Activated CD4-positive, alpha-beta memory T cell treated with anti-CD3 and anti-CD28 coated beads for 36 hours (primary cell): ENCODE results near the gene PRKCQ. TPM values are rescaled to one million over a fixed set of nuclear protein-coding genes. Genes with fewer than 3 reads are reported as not detected.
A peak's percentile ranks its signal among the peaks of the same experiment; 100 is the strongest.
"Not testable (repeated sequence)": the region's sequence is repeated elsewhere in the genome, so short reads cannot be mapped to it uniquely, and the experiment has no call there.

ENCODE experiments used
- CTCF ChIA-PET: fragments of 350-600 bp; sonication (Branson Sonifier 250); formaldehyde crosslinking; loops from one replicate; lab custom pipeline; 2021; ENCODE audit warnings: antibody characterized with exemption, inconsistent platforms; lab: Charles Lee
- POLR2A ChIA-PET: fragments of 350-600 bp; sonication (Branson Sonifier 250); formaldehyde crosslinking; loops from one replicate; lab custom pipeline; 2021; ENCODE audit warnings: antibody characterized with exemption; lab: Charles Lee
- DNase-seq: peaks from one replicate; pipeline ENCODE4 v3.0.0-alpha.2; 2020
- H3K27ac Mint-ChIP-seq: one replicate; pipeline ENCODE4 v1.8.0; 2021; ENCODE audit warnings: mixed read lengths
- H3K27me3 Mint-ChIP-seq: one replicate; pipeline ENCODE4 v1.8.0; 2021; ENCODE audit warnings: mixed read lengths
- H3K36me3 Mint-ChIP-seq: one replicate; pipeline ENCODE4 v1.8.0; 2021; ENCODE audit warnings: mixed read lengths
- H3K4me1 Mint-ChIP-seq: one replicate; pipeline ENCODE4 v1.8.0; 2021; ENCODE audit warnings: low read depth, mixed read lengths
- H3K4me3 Mint-ChIP-seq: one replicate; pipeline ENCODE4 v1.8.0; 2021; ENCODE audit warnings: mild to moderate bottlenecking, mixed read lengths
- H3K9me3 Mint-ChIP-seq: one replicate; pipeline ENCODE4 v1.8.0; 2021; ENCODE audit warnings: mixed read lengths
- intact Hi-C: fragments of 100-400 bp; cut with micrococcal nuclease; formaldehyde crosslinking; loops from one replicate; pipeline ENCODE4 v1.15.1; 2023
- total RNA-seq, 2 experiments: library from RNA; stranded (reverse); gene quantifications; one replicate each; pipeline ENCODE4 v1.2.3, GENCODE V29; 2021

PRKCQ gene
- total RNA-seq, 2 experiments from 2014 or later, result 44.3 to 45.2 TPM

DNA sequence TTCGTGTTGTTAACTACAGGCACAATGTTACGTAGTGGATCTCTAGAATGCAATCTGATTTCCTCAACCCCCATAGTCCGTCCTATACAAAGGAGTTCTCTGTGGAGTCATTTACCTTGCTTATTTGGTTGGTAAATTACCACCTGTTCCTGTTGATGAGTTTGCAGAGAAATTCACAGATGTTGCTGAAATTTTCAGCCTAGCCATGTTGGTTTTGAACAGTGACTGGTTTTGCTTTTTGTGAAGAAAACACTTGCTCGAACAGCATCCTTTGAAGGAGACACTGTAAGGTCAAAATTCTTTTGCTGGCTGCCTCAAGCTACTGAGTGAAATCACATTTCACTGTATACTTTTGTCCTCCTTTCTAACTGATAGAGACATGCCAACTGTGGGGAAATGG, 15.4 kb upstream of the PRKCQ start:
- CTCF ChIA-PET, result interaction anchor here (0.8 to 1.1 kb wide), 2 partner anchors 15 to 72 kb away, joined by 4 read pairs; partner anchors contain the start of gene PRKCQ
- DNase-seq, result no peak
- Mint-ChIP-seq H3K4me1 (peaks cover 89% of the 10 kb centered on the region), H3K27ac (peak overlapping the region; percentile 67), H3K4me3 (peak overlapping the region; percentile 31), H3K9me3 (peaks cover 4% of the 10 kb centered on the region), H3K36me3 (peaks cover 23% of the 10 kb centered on the region), H3K27me3 (no peaks in the 10 kb centered on the region)
- intact Hi-C loops, result no loop called here
- POLR2A ChIA-PET, result no interaction called here

DNA sequence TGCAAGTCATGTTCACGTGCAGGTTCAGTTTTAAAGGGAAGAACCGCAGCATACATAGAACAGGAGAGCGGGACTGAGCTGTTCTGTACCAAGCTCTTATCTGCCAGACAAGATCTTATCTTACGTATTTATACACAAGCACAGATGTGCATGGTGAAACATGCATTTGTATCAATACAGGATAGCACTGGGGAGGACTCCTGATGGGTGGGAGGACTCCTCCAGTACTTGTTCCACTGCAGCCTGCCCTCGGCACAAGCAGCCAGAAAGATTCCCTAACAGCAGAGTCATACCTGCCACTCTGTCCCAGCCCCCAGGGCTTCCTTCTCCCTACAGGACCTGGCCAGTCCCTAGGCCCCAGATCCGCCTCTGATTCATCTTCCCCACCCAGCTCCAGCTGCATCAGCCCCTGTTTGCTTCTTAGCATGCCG, 13.2 kb upstream of the PRKCQ start:
- no peaks in the 10 kb centered on the region for H3K27me3 Mint-ChIP-seq
- intact Hi-C loops, result no loop called here
- H3K27ac Mint-ChIP-seq, result peak overlapping the region; percentile 72
- H3K4me1 Mint-ChIP-seq, result peaks cover 90% of the 10 kb centered on the region
- DNase-seq, result peak; percentile 44
- H3K9me3 Mint-ChIP-seq, result no peaks in the 10 kb centered on the region
- H3K4me3 Mint-ChIP-seq, result peak overlapping the region; percentile 14
- ChIA-PET CTCF (interaction anchor here (0.8 to 3.9 kb wide), 11 partner anchors 9 to 187 kb away, joined by 3 to 35 read pairs (median 6); partner anchors contain the start of gene PRKCQ), POLR2A (interaction anchor here (0.6 to 4.0 kb wide), 9 partner anchors 9 to 747 kb away, joined by 3 to 33 read pairs (median 4); partner anchors contain the start of gene PRKCQ)
- H3K36me3 Mint-ChIP-seq, result peaks cover 27% of the 10 kb centered on the region

DNA sequence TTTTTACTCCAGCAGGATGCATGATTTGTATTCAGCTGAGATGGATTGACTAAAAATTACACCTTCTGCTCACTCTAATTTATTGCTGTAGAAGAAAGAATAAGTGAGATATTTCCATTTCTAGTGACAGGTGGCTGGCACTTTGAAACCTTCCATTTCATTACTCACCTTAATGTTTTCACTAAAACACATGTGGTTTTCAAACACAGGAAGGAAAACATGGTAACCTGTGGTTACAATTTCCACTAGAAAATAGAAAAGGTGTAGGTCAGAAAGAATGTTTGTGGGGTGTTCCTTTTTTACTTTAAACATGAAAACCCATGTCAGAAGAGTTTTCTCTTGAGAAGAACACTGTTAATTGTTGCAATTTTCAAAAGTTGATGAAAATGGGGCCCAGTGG, 12.0 kb upstream of the PRKCQ start:
- H3K4me1 Mint-ChIP-seq, result peaks cover 88% of the 10 kb centered on the region
- CTCF ChIA-PET, result interaction anchor here (1.2 to 3.9 kb wide), 4 partner anchors 10 to 186 kb away, joined by 4 to 35 read pairs (median 8); partner anchors contain the start of gene PRKCQ
- peak overlapping the region; percentile 38 for H3K4me3 Mint-ChIP-seq
- DNase-seq, result no peak
- POLR2A ChIA-PET, result interaction anchor here (1.1 to 4.0 kb wide), 7 partner anchors 10 to 98 kb away, joined by 3 to 33 read pairs (median 5); partner anchors contain the start of gene PRKCQ
- no peaks in the 10 kb centered on the region for H3K27me3 Mint-ChIP-seq
- H3K27ac Mint-ChIP-seq, result peak overlapping the region; percentile 94
- peaks cover 35% of the 10 kb centered on the region for H3K36me3 Mint-ChIP-seq
- intact Hi-C loops, result loop anchor here (1.0 kb wide), 2 partner anchors 9 to 20 kb away; no protein-coding TSS in a partner anchor
- no peaks in the 10 kb centered on the region for H3K9me3 Mint-ChIP-seq

DNA sequence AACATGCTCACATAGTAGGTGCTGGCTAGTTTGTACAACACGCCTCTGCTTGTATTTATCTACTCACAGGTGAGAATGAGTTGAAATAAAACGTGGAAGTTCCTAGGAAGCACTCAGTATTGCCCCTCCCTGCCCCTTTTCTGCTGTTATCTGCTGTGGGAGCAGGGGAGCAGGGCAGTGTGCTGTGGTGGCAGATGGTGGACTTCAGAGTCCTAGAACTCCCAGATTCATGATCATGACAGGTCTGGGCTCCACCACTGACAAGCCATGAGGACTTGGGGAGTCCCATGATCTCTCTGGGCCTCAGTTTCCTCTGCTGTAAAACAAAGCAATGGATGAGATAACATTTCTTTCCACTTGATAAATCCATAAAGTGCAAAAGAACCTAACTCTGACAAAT, 11.6 kb upstream of the PRKCQ start:
- CTCF ChIA-PET, result interaction anchor here (1.2 to 3.9 kb wide), 5 partner anchors 10 to 185 kb away, joined by 3 to 35 read pairs (median 6); partner anchors contain the start of gene PRKCQ

DNA sequence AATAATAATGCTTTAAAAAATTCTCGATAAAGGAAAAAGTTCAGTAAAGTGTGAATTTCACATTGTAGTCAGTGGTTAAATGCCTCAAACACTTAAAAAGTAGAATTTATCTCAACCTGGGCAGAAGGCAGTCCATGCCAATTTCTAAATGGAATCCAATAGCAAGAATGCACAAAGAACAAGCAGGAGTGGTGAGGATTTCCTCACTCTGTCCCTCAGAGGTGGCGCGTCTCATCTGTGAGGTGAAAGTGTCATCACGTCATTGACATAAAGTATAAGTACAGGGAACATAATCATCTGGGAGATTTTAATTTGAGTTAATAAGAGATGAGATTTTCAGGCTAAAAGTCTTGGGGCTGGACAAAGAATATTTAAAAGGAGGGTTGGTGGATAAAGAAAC, 10.0 kb upstream of the PRKCQ start:
- Mint-ChIP-seq H3K36me3 (peaks cover 48% of the 10 kb centered on the region), H3K27me3 (no peaks in the 10 kb centered on the region), H3K4me3 (no peak overlapping the region), H3K9me3 (no peaks in the 10 kb centered on the region), H3K4me1 (peaks cover 88% of the 10 kb centered on the region), H3K27ac (peak overlapping the region; percentile 94)
- POLR2A ChIA-PET, result interaction anchor here (2.1 kb wide), 1 partner anchor 12 kb away, joined by 5 read pairs; no protein-coding TSS in a partner anchor
- DNase-seq, result no peak
- CTCF ChIA-PET, result interaction anchor here (1.3 to 3.9 kb wide), 2 partner anchors 8 to 78 kb away, joined by 3 to 35 read pairs; partner anchors contain the start of gene PRKCQ
- intact Hi-C loops, result no loop called here

More for the DNA sequence above, 11.6 kb upstream of the PRKCQ start:
- DNase-seq, result no peak
- POLR2A ChIA-PET, result interaction anchor here (1.4 to 4.0 kb wide), 5 partner anchors 10 to 52 kb away, joined by 3 to 33 read pairs (median 5); partner anchors contain the start of gene PRKCQ
- Mint-ChIP-seq H3K36me3 (peaks cover 36% of the 10 kb centered on the region), H3K9me3 (no peaks in the 10 kb centered on the region), H3K4me1 (peaks cover 86% of the 10 kb centered on the region), H3K4me3 (peak overlapping the region; percentile 38), H3K27ac (peak overlapping the region; percentile 94), H3K27me3 (no peaks in the 10 kb centered on the region)
- intact Hi-C loops, result loop anchor here (1.0 kb wide), 2 partner anchors 8 to 21 kb away; no protein-coding TSS in a partner anchor

DNA sequence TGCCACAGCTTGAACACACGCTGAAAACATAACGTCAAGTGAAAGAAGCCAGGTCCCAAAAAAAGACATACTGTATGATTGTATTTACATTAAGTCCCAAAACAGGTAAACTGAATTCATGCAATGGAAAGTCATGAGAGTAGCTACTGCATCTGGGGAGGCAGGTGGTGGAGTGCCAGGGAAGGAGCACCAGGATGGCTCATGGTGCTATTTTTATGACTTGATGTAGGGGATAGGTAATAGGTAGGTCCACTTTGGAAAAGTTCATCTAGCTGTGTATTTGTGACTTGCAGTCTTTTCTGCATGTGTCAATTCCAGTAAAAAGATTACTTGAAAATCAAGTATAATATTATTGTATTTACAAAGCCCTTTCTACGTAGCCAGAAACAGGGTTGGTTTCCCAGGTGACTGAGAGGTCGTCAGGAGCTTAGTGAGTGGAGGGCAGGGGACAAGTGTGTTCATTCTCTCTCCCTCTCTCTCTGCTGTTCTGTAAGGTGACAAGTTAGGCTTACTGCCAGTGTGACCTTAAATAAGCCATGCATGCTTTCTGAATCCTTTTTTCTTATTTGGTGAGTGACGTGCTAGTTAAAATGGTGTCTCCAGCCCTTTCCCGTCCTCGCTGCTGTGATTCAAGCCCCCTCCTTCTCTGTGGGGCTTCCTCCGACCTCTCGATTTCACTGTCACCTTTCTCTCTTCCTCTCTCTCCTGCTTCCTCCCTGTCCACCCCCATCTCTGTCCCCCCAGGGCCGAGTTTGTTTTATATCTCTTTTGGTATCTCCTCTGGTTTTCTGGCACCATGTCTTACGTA, 9.4 kb upstream of the PRKCQ start:
- Mint-ChIP-seq H3K4me1 (peaks cover 91% of the 10 kb centered on the region), H3K27me3 (no peaks in the 10 kb centered on the region), H3K36me3 (peaks cover 51% of the 10 kb centered on the region), H3K4me3 (no peak overlapping the region), H3K9me3 (no peaks in the 10 kb centered on the region), H3K27ac (peak overlapping the region; percentile 81)
- CTCF ChIA-PET, result interaction anchor here (0.9 to 1.9 kb wide), 7 partner anchors 9 to 78 kb away, joined by 3 to 6 read pairs (median 4); partner anchors contain the start of gene PRKCQ
- DNase-seq, result no peak
- intact Hi-C loops, result no loop called here
- POLR2A ChIA-PET, result interaction anchor here (0.8 to 2.1 kb wide), 4 partner anchors 9 to 47 kb away, joined by 3 to 5 read pairs (median 4); no protein-coding TSS in a partner anchor

DNA sequence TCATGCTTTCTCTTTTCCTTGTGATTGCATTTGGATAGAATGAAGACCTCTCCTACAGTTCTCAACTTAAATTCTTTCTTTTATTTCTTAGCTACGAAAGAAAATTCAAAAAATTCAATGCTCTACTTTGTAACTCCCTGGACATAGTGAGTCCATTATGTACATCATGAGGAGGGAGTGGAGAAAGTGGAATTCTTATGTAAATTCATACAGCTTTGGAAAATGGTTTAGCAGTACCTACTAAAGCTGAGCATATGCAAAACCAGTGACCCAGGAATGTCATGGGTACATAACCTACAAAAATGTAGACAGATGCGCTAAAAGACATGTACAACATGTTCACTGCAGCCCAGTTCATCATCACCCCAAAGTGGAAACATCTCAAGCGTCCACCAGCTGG, 8.8 kb upstream of the PRKCQ start:
- ChIA-PET POLR2A (interaction anchor here (0.8 to 2.1 kb wide), 4 partner anchors 8 to 46 kb away, joined by 3 to 5 read pairs (median 4); no protein-coding TSS in a partner anchor), CTCF (interaction anchor here (0.9 to 1.9 kb wide), 7 partner anchors 8 to 79 kb away, joined by 3 to 6 read pairs (median 4); partner anchors contain the start of gene PRKCQ)
- H3K36me3 Mint-ChIP-seq, result peaks cover 57% of the 10 kb centered on the region
- intact Hi-C loops, result no loop called here
- no peaks in the 10 kb centered on the region for H3K9me3 Mint-ChIP-seq
- no peak overlapping the region for H3K4me3 Mint-ChIP-seq
- DNase-seq, result no peak
- peaks cover 89% of the 10 kb centered on the region for H3K4me1 Mint-ChIP-seq
- peak overlapping the region; percentile 81 for H3K27ac Mint-ChIP-seq
- H3K27me3 Mint-ChIP-seq, result no peaks in the 10 kb centered on the region

DNA sequence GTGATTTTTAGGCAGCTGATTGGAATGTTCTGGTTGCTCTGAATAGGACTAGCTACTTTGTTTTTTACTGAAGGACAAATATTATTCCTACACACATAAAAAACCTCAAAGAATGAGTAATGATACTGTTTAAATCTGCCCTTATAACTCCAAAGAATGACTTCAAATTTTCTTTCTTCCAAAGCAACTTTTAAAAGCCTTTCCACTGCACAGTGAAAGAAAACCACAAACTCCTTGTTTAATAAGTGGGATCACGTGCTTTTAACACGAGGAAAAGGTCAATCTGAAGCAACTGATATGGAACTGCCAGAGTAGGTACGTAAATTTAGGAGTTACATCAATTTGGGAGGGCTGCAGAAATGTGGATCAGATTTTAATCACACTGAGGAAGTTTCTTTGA, 8.0 kb upstream of the PRKCQ start:
- Mint-ChIP-seq H3K27ac (peak overlapping the region; percentile 81), H3K4me3 (peak overlapping the region; percentile 13), H3K4me1 (peaks cover 89% of the 10 kb centered on the region), H3K9me3 (no peaks in the 10 kb centered on the region), H3K36me3 (peaks cover 61% of the 10 kb centered on the region), H3K27me3 (no peaks in the 10 kb centered on the region)
- no peak for DNase-seq
- ChIA-PET CTCF (interaction anchor here (0.9 to 1.9 kb wide), 4 partner anchors 23 to 79 kb away, joined by 3 to 6 read pairs (median 4); no protein-coding TSS in a partner anchor), POLR2A (interaction anchor here (1.4 to 2.1 kb wide), 2 partner anchors 10 to 22 kb away, joined by 4 to 5 read pairs; no protein-coding TSS in a partner anchor)
- intact Hi-C loops, result no loop called here

DNA sequence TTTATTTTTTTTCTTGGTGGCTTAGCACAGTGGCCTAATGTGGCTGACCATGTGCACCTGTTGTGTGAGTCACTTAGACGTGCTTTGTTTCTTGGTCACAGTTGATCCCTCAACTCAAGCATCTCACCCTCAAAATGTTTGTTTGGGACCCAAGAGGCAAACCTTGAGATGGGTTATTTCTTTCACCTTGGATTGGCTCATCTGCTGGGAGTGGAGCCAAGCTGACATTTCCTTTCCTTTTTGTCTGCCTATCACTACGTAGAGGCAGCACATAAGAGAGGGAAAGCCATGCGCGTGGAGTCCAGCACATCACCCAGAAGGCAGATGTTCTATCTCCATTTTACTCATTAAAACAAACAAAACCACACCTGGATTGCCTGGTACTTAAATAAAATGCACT, 6.4 kb upstream of the PRKCQ start:
- peaks cover 89% of the 10 kb centered on the region for H3K4me1 Mint-ChIP-seq
- peak overlapping the region; percentile 96 for H3K27ac Mint-ChIP-seq
- ChIA-PET POLR2A (interaction anchor here (1.7 kb wide), 1 partner anchor 25 kb away, joined by 5 read pairs; no protein-coding TSS in a partner anchor), CTCF (interaction anchor here (1.7 to 2.1 kb wide), 2 partner anchors 61 to 81 kb away, joined by 6 to 8 read pairs; no protein-coding TSS in a partner anchor)
- H3K27me3 Mint-ChIP-seq, result no peaks in the 10 kb centered on the region
- peak overlapping the region; percentile 90 for H3K4me3 Mint-ChIP-seq
- intact Hi-C loops, result no loop called here
- peak; percentile 57 for DNase-seq
- no peaks in the 10 kb centered on the region for H3K9me3 Mint-ChIP-seq
- peaks cover 75% of the 10 kb centered on the region for H3K36me3 Mint-ChIP-seq

DNA sequence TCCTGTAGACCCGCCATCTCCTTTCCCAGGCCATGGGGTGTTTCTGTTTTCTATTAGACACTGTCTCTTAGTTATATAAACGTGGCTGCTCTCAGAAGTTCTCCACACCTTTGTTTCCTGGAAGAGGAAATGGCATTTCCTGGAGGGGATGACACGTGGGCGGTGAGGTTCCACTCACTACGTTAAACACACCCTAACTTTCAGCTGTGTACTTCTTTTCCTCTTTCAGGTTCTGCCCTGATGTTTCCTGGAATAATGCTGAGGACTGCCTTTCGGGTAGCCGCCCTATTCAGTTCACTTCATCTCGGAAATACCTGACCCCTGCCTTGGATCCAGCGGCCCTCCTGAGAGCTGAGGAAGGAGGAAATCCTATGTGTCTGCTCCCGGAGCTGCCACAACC, 3.4 kb upstream of the PRKCQ start:
- H3K27ac Mint-ChIP-seq, result peak overlapping the region; percentile 96
- ChIA-PET CTCF (interaction anchor here (1.2 to 5.3 kb wide), 5 partner anchors 9 to 83 kb away, joined by 4 to 35 read pairs (median 17); no protein-coding TSS in a partner anchor), POLR2A (interaction anchor here (1.0 to 4.0 kb wide), 8 partner anchors 9 to 110 kb away, joined by 4 to 33 read pairs (median 5); no protein-coding TSS in a partner anchor)
- H3K27me3 Mint-ChIP-seq, result no peaks in the 10 kb centered on the region
- DNase-seq, result peak; percentile 88
- intact Hi-C loops, result loop anchor here (1.0 to 5.0 kb wide), 4 partner anchors 9 to 531 kb away; partner anchors contain the start of gene PFKFB3
- H3K9me3 Mint-ChIP-seq, result no peaks in the 10 kb centered on the region
- H3K4me1 Mint-ChIP-seq, result peaks cover 60% of the 10 kb centered on the region
- peak overlapping the region; percentile 90 for H3K4me3 Mint-ChIP-seq
- peaks cover 70% of the 10 kb centered on the region for H3K36me3 Mint-ChIP-seq

DNA sequence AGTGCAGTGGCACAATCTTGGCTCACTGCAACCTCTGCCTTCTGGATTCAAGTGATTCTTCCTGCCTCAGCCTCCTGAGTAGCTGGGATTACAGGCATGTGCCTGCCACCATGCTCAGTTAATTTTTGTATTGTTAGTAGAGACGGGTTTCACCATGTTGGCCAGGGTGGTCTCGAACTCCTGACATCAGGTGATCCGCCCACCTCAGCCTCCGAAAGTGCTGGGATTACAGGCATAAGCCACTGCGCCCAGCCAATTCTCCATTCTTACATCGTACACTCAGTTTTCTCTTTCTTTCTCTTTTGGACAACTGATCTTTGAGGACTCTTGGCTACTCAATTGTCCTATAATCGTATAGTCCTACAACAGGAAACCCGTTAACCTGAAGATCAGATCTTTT, 2.8 kb upstream of the PRKCQ start:
- H3K27me3 Mint-ChIP-seq, H3K9me3 Mint-ChIP-seq, DNase-seq: not testable (repeated sequence)
- CTCF ChIA-PET, result interaction anchor here (1.0 to 5.3 kb wide), 5 partner anchors 9 to 86 kb away, joined by 3 to 63 read pairs (median 35); no protein-coding TSS in a partner anchor
- POLR2A ChIA-PET, result interaction anchor here (0.6 to 4.0 kb wide), 8 partner anchors 9 to 109 kb away, joined by 3 to 33 read pairs (median 6); no protein-coding TSS in a partner anchor
- H3K4me3 Mint-ChIP-seq, result peak overlapping the region; percentile 90
- intact Hi-C loops, result loop anchor here (1.0 to 5.0 kb wide), 5 partner anchors 9 to 531 kb away; partner anchors contain the start of gene PFKFB3
- H3K4me1 Mint-ChIP-seq, result peaks cover 56% of the 10 kb centered on the region
- H3K36me3 Mint-ChIP-seq, result peaks cover 69% of the 10 kb centered on the region
- peak overlapping the region; percentile 96 for H3K27ac Mint-ChIP-seq
